NT2/D1 (cell line): ENCODE data around the gene ZNF260.

ENCODE experiments used
- SUZ12 ChIP-seq: IDR thresholded peaks from 2 replicates; pipeline ENCODE4 v1.6.1; 2011; ENCODE audit not compliant: insufficient read length, insufficient read depth; ENCODE audit errors: extremely low read depth
- YY1 ChIP-seq: IDR thresholded peaks from 2 replicates; pipeline ENCODE4 v1.6.1; 2011; ENCODE audit not compliant: insufficient read length, insufficient read depth
- ZNF274 ChIP-seq: IDR thresholded peaks from 2 replicates; pipeline ENCODE4 v1.6.1; 2011; ENCODE audit warnings: mild to moderate bottlenecking, low read depth, low read length

- TF ChIP-seq YY1 (peak; percentile 57), ZNF274 (no peak), SUZ12 (no peak)
These were observed 38.8 kb downstream of the ZNF260 start, which contains the start of gene ZNF566 for GRCh38 chr19:36489118-36489919.
